HG03565 (cell line): ENCODE measurements around the gene TDO2.

Source experiments
- ATAC-seq: cut with Tn5 transposase; IDR thresholded peaks from one replicate; pipeline ENCODE4 v1.9.1; 2021; ENCODE audit warnings: mild to moderate bottlenecking, moderate library complexity; ENCODE audit not compliant: unreplicated experiment

Gene TDO2

GRCh38 chr4:155952501-155952901 is 49.0 kb downstream of the TDO2 start:
- ATAC-seq: no peak

GRCh38 chr4:155953151-155954117 is 49.9 kb downstream of the TDO2 start, which contains the start of gene CTSO:
TSS of gene CTSO (minus strand) at chr4:155953866. CDS start at chr4:155953847, 19 bp downstream.
- peak; percentile 91 for ATAC-seq

- ATAC-seq: no peak
These were observed 50.7 kb downstream of the TDO2 start for GRCh38 chr4:155954118-155954685.

GRCh38 chr4:155954939-155955338 is 51.4 kb downstream of the TDO2 start:
- no peak for ATAC-seq

GRCh38 chr4:155956461-155956860 is 53.0 kb downstream of the TDO2 start:
- no peak for ATAC-seq

- ATAC-seq: no peak
These were observed 55.9 kb downstream of the TDO2 start for GRCh38 chr4:155959417-155959816.

GRCh38 chr4:155960522-155960921 is 57.0 kb downstream of the TDO2 start:
- no peak for ATAC-seq

GRCh38 chr4:155961575-155961974 is 58.1 kb downstream of the TDO2 start:
- no peak for ATAC-seq

GRCh38 chr4:155962767-155963166 is 59.3 kb downstream of the TDO2 start:
- no peak for ATAC-seq

GRCh38 chr4:155964016-155964891 is 60.8 kb downstream of the TDO2 start:
- no peak for ATAC-seq

- no peak for ATAC-seq
These were observed 62.7 kb downstream of the TDO2 start for GRCh38 chr4:155966171-155966570.

- no peak for ATAC-seq
These were observed 63.4 kb downstream of the TDO2 start for GRCh38 chr4:155966731-155967395.
